Subcutaneous adipose tissue (tissue), 4 donors: ENCODE data around the gene RAB10. TPM values are rescaled to one million over a fixed set of nuclear protein-coding genes. Genes with fewer than 3 reads are reported as not detected.

Experiments used
- total RNA-seq, 4 donors: library from RNA; depleted of rRNA; stranded (reverse); fragments of >200 nt; gene quantifications; one replicate each; pipeline ENCODE4 v1.1.0, GENCODE V29; 2016
- TF ChIP-seq, protein P1 (sequence below): fragments of 450-650 bp; IDR thresholded peaks from one replicate; pipeline ENCODE4 v1.5.1; 2016; ENCODE audit warnings: low read depth, mild to moderate bottlenecking, control low read depth, antibody characterized with exemption, moderate library complexity

Gene RAB10
- total RNA-seq, 4 donors from 2014 or later = 73.5 to 108 (median 81.9) TPM

DNA sequence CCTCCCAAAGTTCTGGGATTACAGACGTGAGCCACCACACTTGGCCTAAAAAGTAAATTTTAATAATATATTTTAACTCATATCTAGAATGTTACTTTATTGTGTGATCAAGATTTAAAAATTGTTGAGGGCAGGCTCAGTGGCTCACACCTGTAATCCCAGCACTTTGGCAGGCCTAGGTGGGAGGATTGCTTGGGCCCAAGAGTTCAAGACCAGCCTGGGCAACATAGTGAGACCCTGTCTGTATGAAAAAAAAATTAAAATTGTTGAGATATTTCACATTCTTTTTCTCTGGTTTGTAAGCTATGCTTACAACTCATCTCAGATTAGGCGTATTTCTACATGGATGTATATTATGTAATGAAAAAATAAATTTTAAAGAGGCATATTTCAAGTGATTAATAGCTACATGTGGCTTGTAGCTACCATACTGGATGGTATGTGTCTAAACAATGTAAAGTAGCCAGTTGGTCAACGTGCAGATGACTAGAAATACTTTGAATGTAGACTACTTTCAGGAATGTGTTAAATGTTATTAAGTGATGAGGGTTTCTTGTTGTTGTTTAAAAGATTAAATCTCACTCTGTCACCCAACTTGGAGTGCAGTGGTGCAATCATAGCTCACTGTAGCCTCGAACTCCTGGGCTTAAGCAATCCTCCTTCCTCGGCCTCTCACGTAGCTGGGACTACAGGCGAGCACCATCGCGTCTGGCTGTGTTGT is 5.9 kb downstream of the RAB10 start:
- TF ChIP-seq, protein P1, sequence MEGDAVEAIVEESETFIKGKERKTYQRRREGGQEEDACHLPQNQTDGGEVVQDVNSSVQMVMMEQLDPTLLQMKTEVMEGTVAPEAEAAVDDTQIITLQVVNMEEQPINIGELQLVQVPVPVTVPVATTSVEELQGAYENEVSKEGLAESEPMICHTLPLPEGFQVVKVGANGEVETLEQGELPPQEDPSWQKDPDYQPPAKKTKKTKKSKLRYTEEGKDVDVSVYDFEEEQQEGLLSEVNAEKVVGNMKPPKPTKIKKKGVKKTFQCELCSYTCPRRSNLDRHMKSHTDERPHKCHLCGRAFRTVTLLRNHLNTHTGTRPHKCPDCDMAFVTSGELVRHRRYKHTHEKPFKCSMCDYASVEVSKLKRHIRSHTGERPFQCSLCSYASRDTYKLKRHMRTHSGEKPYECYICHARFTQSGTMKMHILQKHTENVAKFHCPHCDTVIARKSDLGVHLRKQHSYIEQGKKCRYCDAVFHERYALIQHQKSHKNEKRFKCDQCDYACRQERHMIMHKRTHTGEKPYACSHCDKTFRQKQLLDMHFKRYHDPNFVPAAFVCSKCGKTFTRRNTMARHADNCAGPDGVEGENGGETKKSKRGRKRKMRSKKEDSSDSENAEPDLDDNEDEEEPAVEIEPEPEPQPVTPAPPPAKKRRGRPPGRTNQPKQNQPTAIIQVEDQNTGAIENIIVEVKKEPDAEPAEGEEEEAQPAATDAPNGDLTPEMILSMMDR = no peak

DNA sequence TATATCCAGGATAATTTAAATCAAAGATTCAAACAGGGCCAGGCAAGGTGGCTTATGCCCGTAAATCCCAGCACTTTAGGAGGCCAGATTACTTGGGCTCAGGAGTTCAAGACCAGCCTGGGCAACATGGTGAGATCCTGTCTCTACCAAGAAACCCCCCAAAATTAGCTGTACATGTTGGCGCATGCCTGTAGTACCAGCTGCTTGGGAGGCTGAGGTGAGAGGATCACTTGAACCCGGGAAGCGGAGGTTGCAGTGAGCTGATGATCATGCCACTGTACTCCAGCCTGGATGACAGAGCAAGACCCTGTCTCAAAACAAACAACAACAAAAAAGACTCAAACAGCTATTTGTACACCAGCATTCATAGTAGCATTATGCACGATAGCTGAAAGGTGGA is 9.2 kb downstream of the RAB10 start:
- TF ChIP-seq, protein P1 = no peak

DNA sequence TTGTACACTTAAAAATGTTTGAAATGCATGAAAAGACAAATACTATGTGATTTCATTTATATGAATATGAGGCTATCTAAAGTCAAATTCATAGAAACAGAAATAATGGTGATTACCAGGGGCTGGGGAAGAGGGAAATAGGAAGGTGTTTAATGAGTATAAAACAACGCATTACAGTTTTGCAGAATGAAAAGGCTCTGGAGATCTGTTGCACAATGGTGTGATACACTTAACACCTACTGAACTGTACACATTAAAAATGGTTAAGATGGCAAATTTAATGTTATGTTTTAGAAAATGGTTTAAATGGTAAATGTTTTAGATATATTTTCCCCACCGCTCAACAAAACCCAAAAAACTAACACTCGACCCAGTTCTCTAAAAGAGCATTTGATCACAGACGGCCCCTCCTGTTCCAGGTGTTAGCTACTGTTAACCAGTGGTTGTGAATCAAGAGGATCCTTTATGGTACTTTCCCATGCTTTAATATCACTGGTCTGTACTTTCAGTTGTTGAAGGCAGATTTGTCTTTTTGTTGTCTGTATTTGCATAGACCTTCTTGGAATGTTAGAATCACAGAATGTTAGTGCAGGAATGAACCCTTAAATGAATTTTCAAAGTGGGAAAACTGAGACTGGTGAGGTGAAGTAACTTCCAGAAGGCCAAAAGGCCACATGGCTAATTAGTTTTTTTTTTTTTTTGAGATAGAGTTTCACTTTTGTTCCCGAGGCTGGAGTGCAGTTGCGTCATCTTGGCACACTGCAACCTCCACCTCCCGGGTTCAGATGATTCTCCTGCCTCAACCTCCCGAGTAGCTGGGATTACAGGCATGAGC is 10.2 kb downstream of the RAB10 start:
- TF ChIP-seq, protein P1 = no peak

DNA sequence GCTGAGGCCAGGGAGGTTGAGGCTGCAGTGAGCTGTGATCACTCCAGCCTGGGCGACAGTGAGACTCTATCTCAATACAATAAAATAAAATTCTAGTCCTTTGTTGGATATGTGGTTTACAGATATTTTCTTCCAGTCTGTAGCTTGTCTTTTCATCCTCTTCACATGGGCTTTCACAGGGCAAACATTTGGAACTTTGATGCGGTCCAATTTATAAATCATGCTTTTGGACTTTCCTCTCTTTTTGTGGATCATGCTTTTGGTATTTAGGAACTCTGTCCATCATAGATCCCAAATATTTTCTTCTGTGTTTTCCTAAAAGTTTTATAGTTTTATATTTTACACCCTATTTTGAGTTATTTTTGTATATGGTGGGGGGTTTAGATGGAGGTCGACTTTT is 14.9 kb downstream of the RAB10 start:
- TF ChIP-seq, protein P1 = no peak

DNA sequence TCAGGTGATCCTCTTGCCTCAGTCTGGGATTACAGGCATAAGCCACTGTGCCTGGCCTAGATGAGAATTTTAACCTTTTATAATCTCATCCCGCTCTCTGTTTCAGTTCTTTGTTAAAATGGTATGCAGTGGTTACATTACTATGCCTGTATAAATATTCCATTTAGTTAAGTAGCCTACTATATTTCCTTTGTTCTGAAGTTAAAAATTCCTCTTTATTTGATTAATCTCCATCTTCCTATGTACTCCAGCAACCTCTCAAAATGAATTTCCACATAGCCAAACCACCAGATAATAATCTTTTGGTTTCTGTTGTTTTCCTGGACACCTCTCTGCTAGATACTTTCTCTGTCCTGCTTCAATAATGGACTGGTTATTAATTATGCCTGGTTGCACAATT is 15.8 kb downstream of the RAB10 start:
- TF ChIP-seq, protein P1 = no peak

DNA sequence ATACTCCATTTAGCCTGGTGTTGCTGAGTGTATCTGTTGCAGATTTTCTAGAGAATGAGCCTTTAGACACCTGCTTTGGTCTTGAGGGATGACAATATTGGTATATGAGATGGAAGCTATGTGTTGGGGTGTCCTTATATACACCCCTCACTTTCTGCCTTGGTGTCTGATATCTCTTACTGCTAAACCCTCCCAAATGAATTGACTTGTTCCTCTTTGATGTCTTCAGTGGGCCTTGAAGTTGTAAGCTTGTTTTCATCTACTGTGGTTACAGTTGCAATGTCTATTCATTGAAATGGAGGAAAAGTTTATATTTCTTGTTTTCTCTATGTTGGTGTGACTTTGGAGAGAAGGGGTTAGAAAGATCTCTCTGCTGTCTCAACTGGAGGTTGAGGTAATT is 18.9 kb downstream of the RAB10 start:
- TF ChIP-seq, protein P1 = no peak

DNA sequence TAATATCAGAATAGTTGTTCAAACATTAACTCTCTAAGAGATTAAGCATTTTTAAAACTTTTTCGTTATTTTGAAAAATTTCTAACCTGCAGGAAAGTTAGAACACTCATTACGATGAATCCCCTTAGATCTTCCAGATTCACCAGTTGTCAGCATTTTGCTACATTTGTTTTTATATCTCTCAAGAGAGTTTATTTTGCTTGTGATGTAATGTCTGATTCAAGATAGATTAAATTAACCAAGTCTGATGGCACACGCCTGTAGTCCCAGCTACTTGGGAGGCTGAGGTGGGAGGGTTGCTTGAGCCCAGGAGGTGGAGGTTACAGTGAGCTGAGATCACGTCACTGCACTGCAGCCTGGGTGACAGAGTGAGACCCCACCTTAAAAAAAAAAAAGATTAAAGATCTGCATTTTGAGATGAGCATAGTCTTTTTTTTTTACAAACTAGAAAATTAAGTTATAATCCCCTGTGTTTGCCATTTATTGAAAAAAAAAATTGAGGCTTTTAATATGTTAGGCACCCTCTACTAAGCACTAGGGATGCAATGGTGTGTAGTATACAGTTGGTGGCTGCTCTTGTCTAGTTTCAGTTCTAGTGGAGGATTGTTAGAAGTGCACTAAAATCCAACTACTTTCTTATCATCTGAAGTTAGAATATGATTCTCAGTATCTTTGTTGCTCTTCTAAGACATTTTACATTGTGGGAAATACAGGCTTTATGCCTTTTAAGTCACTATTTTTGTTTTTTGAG is 20.9 kb downstream of the RAB10 start:
- TF ChIP-seq, protein P1 = no peak
